Stimulated activated CD4-positive, alpha-beta T cell treated with anti-CD3 and anti-CD28 coated beads, Interleukin-2, amount 100 ng/mL, for 24 hours (primary cell): ENCODE measurements around the gene PER3.
"Not testable (repeated sequence)": the region's sequence is repeated elsewhere in the genome, so short reads cannot be mapped to it uniquely, and the experiment has no call there.

Experiments
- DNase-seq, 2 donors: peaks; one replicate each; pipeline ENCODE4 v3.0.0-alpha.2; 2020

PER3 gene

DNA sequence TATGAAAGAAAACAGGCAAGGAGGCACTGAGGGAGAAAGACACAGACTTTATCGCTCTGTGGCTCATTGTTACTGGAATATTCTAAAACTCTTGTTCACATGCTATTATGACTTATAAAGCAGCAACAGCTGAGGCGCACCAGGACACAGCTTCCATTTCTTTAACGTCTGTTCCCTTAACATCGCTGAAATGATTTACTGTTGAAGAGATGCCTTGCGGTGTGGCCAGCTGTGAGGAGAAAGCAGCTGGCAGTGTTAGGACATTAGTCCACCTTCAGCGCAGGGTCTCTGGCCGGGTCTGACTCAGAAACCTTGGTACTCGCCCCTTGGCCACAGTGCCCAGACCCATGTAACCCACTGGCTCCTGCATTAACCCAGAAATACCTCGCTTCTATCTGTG, 3.1 kb upstream of the PER3 start:
- DNase-seq, result no peak

DNA sequence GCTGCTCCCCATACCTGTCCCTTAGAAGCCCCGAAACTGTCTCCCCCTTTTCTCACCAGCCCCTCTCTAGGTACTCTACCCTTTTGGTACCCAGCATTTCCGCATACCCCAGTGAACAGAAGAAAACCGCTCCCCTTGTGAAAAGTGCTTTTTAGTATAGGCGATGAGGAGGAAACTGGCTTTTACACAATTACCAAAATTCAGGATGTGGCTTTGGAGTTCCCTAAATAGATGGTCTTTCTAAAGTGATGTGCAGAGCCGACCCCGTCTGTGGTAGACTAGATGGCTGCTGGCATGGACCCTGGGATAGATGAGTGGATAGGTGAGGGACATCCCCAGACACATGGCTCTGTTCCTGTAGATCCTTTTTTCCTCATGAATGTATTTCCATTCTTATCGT, 2.6 kb upstream of the PER3 start:
- no peak for DNase-seq

DNA sequence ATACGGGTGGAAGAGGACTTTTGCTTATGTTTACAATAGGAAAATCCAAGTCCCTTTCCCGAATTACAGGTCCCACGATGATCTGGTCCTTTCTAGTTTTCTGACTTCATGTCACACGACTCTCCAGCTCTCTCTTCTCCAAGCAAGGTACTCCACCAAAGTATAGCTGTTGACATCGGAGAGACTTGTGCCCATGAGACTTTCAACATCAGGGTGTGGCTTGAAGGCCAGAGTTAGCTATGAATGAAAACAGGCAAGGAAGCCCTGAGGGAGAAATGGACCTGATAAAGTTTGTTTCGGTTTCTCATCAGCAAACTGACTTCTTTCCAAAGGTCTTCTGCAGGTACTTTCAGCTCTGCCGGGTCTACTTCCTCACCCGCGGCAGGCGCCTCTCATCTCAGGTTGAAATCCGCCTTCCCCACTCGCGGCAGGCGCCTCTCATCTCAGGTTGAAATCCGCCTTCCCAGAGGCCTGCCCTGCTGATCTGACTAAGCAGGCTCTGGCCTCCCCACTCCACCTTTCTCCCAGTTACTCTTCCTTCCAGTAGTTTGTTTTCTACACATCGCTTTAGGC, 2.1 kb upstream of the PER3 start:
- DNase-seq, result peak in 1 of 2 donors; percentile 21

DNA sequence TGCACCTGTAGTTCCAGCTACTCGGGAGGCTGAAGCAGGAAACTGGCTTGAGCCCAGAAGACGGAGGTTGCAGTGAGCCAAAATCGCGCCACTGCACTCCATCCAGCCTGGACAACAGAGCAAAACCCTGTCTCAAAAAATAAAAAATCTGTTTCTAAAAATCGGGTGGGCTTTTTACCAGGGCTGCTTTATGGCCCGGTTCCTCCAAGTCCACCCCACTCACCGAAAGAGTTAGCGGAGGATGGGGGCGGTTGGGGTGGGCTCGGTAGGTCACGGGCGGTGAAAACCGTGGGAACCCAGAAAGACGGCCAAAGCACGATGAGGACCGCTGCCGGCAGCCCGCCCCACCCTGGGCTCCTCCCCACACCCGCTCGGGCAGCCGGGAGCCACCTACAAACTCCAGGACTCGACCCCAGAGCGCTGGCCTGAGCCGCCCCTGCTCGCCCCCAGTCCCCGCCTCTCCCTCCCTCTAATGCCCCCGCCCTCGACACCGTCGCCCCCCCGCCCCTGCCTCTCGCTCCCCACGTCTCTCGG, 846 bp upstream of the PER3 start:
- DNase-seq, result peak; percentile 41 to 50

DNA sequence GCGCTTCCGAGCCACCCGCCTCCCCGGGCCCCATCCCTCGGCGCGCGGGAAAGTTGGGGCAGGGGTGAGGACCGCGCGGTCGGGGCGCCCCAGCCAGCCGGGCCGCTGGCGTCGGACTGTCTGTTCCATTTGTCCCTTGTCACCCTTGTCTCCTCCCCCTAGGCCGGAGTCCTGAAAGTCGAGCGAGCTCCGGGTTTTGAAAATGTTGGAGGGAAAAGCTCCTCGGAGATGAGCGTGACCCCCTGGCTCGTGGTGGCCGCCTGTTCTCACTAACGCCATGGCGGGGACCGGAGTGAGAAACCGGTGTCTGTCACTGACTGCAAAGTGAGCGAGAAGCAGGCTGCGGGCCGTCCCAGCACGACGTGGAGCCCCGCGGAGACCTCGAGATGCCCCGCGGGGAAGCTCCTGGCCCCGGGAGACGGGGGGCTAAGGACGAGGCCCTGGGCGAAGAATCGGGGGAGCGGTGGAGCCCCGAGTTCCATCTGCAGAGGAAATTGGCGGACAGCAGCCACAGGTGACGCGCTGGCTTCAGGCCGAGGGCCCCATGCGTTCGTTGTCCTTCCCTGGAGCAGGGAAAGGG, 491 bp downstream of the PER3 start:
- DNase-seq, result no peak

DNA sequence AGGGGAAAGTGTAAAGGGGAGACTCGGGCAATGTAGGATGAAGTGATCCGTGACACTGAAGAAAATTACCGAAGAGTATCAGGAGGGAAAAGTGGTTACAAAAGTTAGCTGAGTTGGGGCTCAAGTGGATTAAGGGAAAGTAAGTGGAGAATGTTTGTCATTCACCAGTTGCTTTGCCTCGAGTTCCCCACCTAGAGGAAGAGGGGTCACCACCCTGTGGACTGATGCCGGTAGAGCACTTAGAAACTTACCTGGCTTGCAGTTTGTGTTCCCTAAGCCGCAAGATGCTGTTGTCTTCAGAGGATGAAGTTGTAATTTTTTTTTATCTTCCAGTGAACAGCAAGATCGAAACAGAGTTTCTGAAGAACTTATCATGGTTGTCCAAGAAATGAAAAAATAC, 1.0 kb downstream of the PER3 start:
- no peak for DNase-seq

DNA sequence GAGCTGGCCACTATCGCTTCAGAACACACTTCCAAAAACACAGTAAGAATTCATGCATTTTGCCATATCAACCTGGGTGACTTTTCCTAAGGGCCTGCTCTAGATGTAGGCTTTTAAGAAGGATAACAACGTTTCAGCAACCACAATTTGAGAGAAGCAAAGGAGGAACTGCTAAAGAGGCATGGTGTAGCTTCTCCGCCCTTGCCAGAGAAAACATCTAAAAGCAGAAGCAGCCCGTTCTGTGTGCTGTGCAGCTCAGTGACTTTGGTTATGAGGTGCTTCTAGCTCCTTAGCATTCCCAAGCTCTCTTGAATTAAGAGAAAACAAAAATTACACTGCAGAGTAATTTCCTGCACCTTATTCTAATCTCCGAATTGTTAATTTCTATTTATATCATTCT, 2.7 kb downstream of the PER3 start:
- no peak for DNase-seq

DNA sequence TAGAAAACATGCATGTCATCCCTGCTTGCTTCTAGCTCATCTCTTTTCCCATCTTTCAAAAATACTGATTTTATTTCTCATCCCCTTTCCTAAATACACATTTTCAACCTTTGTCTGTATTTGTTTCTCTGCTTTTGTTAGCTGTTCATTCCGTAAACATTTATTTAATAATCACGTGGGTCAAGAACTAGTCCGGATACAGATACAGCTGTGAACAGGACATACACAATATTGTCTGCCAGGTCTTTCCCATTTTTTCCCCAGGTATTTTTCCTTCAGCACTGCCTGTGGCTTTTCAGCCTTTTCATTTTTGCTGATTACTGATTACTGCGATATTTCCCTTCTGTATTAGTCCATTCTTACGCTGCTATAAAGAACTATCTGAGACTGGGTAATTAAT, 5.7 kb downstream of the PER3 start:
- no peak for DNase-seq

DNA sequence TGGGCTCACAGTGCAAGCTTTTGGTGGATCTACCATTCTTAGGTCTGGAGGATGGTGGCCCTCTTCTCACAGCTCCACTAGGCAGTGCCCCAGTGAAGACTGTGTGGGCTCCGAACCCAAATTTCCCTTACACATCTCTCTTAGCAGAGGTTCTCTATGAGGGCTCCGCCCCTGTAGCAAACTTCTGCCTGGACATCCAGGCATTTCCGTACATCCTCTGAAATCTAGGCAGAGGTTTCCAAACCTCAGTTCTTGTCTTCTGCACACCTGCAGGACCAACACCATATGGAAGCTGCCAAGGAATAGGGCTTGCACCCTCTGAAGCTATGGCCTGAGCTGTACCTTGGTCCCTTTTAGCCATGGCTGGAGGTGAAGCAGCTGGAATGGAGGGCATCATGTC, 6.9 kb downstream of the PER3 start:
- not testable (repeated sequence) for DNase-seq

DNA sequence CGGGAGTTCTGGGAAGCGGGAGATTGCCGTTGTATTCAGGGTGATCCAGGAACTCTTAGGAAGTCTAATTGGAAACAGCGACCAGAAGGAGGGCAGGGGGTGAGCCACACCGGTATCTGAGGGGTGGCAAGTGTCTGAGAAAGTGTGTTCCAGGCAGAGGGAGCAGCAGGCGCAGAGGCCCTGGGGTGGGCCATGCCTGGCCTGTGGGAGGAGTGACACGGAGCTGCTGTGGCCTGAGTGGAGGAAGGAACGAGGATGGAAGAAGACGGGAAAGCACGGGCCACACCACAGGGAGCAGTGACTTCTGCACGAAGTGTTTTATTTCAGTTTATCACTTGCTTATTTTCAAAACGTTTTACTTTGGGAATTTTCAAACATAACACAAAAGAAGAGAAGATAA, 11.3 kb downstream of the PER3 start:
- DNase-seq, result no peak

DNA sequence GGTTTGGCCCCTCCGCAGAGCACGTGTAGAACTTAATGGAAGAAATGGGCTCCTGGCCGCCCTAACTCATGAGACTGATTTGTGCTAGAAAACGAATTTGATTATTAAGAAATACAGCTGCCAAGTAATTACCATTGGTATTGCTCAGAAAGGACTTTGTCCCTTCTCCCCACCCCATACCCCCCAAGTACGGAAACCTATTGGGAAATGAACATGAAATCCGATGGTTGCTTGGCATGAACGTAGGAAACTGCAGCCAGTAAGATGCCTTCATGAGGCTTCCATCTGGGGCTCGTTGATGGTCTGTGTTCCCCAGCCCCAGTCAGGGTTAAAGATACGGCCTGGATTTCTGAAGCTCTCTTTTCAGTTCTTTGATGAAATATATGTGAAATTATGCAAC, 21.4 kb downstream of the PER3 start:
- no peak for DNase-seq

DNA sequence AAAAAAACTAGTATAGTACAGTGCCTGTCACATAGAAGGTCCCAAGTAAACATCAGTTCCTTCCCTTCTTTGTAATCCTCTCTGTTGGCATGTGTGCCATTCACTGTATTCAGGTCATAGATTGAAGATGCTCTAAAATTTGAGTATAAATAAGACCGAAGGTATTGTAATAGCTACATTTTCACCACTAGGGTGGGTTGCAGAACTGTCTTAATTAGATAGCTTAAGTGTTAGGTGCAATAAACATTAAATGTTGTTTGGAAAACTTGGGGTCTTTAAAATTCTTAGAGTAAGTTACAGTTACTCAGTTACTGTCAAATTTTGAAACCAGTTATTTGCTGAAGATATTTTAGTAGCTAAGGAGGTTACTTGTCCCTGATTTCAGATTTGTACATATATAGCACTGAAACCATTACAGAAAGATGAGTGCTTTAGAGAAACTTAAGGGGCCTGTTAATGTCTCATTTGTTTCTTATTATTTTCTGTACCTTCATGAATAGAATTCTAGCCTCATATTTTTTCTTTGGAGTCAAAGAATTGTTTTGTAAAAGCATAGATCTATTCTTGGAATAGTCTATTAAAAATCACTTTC, 24.3 kb downstream of the PER3 start:
- no peak for DNase-seq

DNA sequence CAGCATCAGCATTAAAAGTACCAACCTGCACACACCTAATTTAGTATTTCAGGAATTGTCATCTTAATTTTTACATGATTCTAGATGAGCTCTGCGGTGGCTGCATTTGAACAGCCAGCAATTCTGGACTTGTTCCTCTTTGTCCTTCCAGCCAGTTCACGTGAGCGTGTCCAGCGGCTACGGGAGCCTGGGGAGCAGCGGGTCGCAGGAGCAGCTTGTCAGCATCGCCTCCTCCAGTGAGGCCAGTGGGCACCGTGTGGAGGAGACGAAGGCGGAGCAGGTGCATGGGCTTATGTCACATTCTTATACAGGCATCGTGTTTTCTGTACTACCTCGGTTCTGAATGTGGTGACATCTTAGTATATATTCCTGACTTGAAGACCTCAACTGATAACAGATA, 25.7 kb downstream of the PER3 start:
- no peak for DNase-seq

DNA sequence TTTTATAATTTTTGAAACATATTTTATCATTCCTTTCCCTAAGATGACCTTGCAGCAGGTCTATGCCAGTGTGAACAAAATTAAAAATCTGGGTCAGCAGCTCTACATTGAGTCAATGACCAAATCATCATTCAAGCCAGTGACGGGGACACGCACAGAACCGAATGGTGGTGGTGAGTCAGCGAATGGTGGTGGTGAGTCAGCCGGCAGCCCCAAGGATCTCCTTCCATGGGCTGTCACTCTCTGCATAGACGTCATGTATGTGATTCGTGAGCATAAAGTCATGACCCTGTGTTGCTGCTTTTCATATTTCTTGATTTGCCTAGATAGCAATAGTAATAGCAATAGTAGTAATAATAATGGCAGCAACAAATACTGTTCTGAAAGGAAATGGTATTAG, 26.3 kb downstream of the PER3 start:
- peak; percentile 29 to 44 for DNase-seq

DNA sequence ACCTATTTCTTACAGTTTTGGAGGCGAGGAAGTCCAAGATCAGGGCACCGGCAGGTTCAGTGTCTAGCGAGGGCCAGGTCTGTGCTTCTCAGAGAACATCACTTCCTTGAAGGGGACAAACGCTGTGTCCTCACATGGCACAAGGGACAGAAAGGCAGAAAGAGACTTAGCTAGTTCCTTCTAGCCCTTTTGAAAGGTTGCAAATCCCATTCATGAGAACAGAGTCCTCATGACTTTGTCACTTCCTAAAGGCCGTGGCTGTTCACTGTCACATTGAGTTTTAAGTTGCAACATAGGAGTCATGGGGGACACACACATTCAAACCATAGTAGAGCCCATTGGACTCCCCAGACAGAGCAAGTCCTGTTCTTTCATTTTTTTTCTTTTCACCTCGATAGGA, 27.4 kb downstream of the PER3 start:
- DNase-seq, result no peak

DNA sequence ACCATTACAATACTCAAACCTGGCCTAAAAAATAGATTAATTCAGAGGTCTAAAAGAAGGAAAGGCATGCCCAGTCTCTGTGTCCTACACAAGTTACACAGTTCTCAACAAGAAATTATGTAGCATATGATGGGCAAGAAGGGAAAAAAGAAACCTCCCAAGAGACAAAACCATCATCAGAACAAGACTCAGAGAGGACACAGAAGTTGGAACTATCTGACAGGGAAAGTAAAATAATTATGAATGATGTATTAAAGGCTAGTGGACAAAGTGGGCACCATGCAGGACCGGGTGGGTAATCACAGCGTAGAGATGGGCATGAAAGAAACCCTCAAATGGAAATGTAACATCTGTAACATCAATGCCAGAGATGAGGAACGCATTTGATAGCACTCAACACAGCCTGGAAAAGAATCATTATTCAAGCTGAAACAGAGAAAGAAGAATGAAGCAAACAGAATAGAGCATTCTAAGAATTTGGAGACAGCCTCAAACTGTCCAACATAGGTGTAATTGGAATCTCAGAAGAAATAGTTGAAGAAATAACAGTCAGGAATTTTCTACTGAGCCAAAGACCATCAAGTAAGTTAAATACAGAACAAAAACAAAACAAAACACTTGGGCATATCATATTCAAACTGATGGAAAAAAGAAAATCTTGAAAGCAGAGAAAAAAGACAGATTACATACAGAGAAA, 29.7 kb downstream of the PER3 start:
- DNase-seq, result no peak

DNA sequence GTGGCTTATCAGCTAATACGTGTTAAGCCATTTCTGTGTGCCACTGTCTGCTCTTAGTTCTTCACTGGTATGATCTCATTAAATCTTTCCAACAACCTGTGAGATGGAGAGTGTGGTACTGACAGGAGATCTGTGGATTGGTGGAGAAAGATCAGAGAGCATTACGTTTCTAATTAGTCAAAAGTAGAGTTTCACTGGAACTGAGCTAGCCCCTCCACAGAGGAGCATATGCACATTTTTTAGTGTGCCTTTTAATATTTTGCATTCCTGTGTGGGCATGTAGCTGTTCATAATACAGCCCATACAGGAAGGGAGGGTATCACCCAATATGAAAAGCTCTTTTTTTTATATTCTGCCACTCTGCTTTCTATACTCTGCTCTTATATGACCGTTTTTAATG, 37.2 kb downstream of the PER3 start:
- no peak for DNase-seq

DNA sequence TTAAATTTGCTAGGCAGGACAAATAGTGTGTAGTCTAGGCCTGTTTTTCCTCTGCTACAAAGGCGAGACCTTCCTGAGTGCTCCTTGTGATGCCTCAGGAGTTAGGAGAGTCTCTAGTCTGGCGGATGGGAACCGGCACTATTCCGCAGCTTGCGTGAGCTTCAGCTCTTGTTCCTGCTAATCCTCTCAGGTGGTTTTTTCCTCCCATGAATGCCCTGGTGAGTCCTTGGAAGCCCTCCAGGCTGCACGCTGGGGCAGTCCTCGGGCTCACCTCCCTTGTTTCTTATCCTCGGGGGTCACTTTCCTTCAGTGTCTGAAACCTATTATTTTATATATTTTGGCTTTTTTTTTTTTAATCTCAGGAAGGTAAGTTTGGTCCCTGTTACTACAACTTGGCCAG, 40.6 kb downstream of the PER3 start:
- no peak for DNase-seq

DNA sequence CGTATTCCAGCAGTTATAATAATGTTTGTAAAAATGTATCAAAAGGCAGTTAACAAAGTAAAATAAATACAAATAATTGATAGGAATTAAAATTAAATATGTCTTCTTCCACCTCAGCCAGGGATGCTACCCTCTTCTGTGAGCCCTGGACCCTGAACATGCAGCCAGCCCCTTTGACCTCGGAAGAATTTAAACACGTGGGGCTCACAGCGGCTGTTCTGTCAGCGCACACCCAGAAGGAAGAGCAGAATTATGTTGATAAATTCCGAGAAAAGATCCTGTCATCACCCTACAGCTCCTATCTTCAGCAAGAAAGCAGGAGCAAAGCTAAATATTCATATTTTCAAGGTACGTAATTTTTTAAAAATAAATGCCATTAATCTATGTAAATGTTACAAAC, 42.3 kb downstream of the PER3 start:
- no peak for DNase-seq

DNA sequence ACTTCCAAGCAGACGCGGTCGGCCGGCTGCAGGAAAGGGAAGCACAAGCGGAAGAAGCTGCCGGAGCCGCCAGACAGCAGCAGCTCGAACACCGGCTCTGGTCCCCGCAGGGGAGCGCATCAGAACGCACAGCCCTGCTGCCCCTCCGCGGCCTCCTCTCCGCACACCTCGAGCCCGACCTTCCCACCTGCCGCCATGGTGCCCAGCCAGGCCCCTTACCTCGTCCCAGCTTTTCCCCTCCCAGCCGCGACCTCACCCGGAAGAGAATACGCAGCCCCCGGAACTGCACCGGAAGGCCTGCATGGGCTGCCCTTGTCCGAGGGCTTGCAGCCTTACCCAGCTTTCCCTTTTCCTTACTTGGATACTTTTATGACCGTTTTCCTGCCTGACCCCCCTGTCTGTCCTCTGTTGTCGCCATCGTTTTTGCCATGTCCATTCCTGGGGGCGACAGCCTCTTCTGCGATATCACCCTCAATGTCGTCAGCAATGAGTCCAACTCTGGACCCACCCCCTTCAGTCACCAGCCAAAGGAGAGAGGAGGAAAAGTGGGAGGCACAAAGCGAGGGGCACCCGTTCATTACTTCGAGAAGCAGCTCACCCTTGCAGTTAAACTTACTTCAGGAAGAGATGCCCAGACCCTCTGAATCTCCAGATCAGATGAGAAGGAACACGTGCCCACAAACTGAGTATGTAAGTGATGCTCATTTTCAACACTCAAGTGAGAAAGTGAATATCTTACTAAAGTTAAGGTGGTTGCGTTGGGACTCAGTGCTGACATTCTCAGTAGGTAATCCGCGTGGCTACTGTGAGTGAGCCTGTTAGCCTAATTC, 43.2 kb downstream of the PER3 start:
- peak; percentile 45 to 47 for DNase-seq

DNA sequence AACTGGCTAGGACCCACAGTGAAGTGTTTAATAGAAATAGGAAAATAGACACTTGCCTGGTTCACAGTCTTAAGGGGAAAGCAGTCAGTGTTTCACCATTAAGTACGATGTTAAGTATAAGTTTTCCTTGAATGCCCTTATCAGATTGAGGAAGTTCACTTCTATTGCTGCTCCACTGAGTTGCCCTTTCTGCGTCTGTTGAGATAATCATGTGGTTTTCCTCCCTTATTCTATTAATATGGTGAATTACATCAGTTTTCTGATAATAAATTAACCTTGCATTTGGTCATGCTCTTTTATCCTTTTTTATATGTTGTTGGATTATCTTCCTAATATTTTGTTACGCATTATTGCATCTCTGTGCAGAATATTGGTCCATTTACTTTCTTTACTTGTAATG, 47.4 kb downstream of the PER3 start:
- DNase-seq, result no peak

DNA sequence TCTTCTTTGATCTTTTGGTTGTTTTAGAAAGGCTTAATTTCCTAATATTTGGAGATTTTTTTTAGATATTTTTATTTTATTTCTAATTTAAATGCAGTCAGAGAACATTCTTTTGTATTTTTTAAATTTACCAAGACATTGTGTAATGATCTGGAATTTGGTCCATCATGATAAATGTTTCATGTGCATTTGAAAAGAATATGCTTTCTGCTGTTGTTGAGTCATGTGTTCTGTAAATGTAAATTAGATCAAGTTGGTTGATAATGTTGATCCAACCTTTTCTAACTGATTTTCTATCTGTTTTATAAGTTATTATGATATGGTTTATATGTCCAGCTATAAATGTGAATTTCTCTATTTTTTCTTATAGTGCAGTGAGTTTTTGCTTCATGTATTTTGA, 48.9 kb downstream of the PER3 start:
- DNase-seq, result no peak

DNA sequence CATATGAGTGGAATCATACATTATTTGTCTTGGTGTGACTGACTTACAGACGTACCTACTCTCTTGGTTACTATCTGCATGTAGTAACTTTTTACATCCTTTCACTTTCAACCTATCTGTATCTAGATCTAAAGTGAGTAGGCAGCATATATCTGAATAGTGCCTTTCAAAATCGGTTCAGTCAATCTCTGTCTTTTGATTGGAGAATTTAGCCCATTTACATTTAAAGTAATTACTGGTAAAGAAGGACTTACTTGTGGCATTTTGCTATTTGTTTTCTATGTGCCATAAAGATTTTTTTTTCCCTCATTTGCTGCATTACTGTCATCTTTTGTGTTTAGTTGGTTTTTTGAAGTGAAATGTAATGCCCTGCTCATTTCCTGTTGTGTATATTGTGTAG, 54.6 kb downstream of the PER3 start:
- DNase-seq, result no peak
